Ascending aorta (tissue), 2 donors: ENCODE measurements around the gene CCDC169. TPM values are rescaled to one million over a fixed set of nuclear protein-coding genes. Genes with fewer than 3 reads are reported as not detected.

Experiments
- DNase-seq, 2 donors: peaks; one replicate each; pipeline ENCODE4 v3.0.0-alpha.2; 2019; ENCODE audit warnings: low spot score in 2 of 2
- H3K27ac ChIP-seq, 2 donors: fragments of 200-600 bp; sonication (generic); one replicate each; pipeline ENCODE4 v1.5.1; 2016 to 2017; ENCODE audit warnings: mild to moderate bottlenecking in 1 of 2
- H3K27me3 ChIP-seq: fragments of 200-600 bp; sonication (generic); one replicate; pipeline ENCODE4 v1.5.1; 2017
- H3K36me3 ChIP-seq, 2 donors: fragments of 200-600 bp; sonication (generic); one replicate each; pipeline ENCODE4 v1.5.1; 2016
- H3K4me1 ChIP-seq, 2 donors: fragments of 200-600 bp; sonication (generic); one replicate each; pipeline ENCODE4 v1.5.1; 2016 to 2017; ENCODE audit warnings: mild to moderate bottlenecking in 1 of 2
- H3K4me3 ChIP-seq, 2 donors: fragments of 200-600 bp; sonication (generic); one replicate each; pipeline ENCODE4 v1.5.1; 2016 to 2017; ENCODE audit warnings: mild to moderate bottlenecking in 1 of 2
- H3K9me3 ChIP-seq, 2 donors: fragments of 200-600 bp; sonication (generic); one replicate each; pipeline ENCODE4 v1.5.1; 2016
- intact Hi-C: fragments of 100-400 bp; cut with DNase I; formaldehyde crosslinking; loops from one replicate; pipeline ENCODE4 v1.15.1; 2023
- total RNA-seq: library from RNA; depleted of rRNA; stranded (reverse); fragments of >200 nt; gene quantifications from one replicate; pipeline ENCODE4 v1.1.0, GENCODE V29; 2016
- TF ChIP-seq, protein P1 (sequence below), 3 experiments: fragments of 200-600 bp in 2 of 3; fragments of 450-650 bp in 1 of 3; sonication (generic) in 2 of 3; IDR thresholded peaks; one replicate each; pipeline ENCODE4 v1.5.1; 2016 to 2019; ENCODE audit warnings: antibody characterized with exemption in 3 of 3, mild to moderate bottlenecking in 1 of 3, moderate library complexity in 1 of 3

Gene CCDC169
- total RNA-seq, 1 donor from 2014 or later: 4.7 TPM

DNA sequence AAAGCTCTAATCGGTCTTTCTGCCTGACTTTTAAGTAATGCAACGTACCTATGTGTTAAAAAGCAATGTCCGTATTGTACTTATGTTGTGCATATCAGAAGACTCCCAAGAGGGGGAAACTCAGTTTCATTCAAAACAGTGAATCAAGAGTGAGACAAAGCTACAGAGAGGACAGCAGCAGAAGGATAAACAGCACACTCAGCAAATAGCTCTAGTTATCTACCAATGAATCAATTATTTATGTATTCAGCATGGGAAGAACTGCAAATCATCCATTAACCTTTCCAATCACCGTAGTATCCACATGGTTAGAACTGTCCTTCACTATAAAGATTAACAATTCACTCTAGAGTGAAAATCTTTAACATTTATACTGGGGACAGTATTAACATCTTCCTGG lies 46.6 kb downstream of the CCDC169 start:
- Histone ChIP-seq H3K27ac (no peak overlapping the region), H3K27me3 (no peaks in the 10 kb centered on the region), H3K4me1 (no peaks in the 10 kb centered on the region), H3K36me3 (no peaks in the 10 kb centered on the region), H3K4me3 (no peak overlapping the region), H3K9me3 (no peaks in the 10 kb centered on the region)
- intact Hi-C loops: no loop called here
- no peak for DNase-seq
- TF ChIP-seq, protein P1, sequence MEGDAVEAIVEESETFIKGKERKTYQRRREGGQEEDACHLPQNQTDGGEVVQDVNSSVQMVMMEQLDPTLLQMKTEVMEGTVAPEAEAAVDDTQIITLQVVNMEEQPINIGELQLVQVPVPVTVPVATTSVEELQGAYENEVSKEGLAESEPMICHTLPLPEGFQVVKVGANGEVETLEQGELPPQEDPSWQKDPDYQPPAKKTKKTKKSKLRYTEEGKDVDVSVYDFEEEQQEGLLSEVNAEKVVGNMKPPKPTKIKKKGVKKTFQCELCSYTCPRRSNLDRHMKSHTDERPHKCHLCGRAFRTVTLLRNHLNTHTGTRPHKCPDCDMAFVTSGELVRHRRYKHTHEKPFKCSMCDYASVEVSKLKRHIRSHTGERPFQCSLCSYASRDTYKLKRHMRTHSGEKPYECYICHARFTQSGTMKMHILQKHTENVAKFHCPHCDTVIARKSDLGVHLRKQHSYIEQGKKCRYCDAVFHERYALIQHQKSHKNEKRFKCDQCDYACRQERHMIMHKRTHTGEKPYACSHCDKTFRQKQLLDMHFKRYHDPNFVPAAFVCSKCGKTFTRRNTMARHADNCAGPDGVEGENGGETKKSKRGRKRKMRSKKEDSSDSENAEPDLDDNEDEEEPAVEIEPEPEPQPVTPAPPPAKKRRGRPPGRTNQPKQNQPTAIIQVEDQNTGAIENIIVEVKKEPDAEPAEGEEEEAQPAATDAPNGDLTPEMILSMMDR (IDR thresholded peaks at IDR 0.05): no peak

DNA sequence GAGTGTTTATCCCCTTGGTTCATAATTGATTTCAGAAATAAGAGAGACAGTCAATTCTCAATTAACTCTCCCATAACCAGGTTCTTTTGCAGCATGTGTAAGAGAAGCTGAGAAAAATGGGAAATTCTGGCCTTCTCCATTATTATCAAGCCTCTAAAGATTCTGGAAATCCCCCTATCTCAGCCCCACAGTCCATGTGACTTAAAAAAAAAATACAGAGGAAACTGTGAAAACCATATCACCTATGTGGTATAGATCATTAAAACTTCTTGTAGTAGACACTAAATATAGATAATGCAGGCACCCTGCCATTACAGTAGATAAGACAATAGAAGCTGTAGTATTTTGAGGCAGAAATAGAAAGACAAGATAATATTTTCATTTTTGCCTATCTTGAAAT lies 48.9 kb downstream of the CCDC169 start:
- Histone ChIP-seq H3K27me3 (no peaks in the 10 kb centered on the region), H3K27ac (no peak overlapping the region), H3K9me3 (no peaks in the 10 kb centered on the region), H3K4me3 (no peak overlapping the region), H3K4me1 (no peaks in the 10 kb centered on the region), H3K36me3 (no peaks in the 10 kb centered on the region)
- intact Hi-C loops: no loop called here
- TF ChIP-seq, protein P1 (IDR thresholded peaks at IDR 0.05): no peak
- DNase-seq: no peak

GRCh38 chr13:36244990-36245389 lies 52.6 kb downstream of the CCDC169 start:
- TF ChIP-seq, protein P1 (IDR thresholded peaks at IDR 0.05): no peak
- Histone ChIP-seq H3K27ac (no peak overlapping the region), H3K4me3 (no peak overlapping the region), H3K4me1 (no peaks in the 10 kb centered on the region), H3K36me3 (no peaks in the 10 kb centered on the region), H3K27me3 (no peaks in the 10 kb centered on the region), H3K9me3 (no peaks in the 10 kb centered on the region)
- DNase-seq: no peak
- intact Hi-C loops: no loop called here

DNA sequence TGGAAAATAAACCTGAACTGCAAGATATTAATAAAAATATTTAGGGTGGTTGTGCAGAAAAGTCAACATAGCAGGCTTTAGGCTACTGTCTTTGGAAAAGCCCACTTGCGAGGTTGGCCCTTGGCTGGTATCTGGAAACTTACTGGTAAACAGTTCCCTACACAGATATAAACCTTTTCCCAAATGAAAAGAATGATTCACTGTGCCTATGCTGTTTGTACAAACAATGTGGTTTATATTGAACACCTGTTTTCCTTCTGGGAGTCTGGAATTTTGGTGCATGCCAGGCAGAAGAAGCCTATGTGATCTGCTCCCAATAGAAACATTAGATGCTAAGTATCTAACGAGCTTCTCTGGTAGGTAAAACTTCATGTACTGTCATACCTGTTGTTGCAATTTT lies 53.5 kb downstream of the CCDC169 start:
- Histone ChIP-seq H3K27me3 (no peaks in the 10 kb centered on the region), H3K36me3 (no peaks in the 10 kb centered on the region), H3K27ac (no peak overlapping the region), H3K4me1 (no peaks in the 10 kb centered on the region), H3K9me3 (no peaks in the 10 kb centered on the region), H3K4me3 (no peak overlapping the region)
- intact Hi-C loops: no loop called here
- TF ChIP-seq, protein P1 (IDR thresholded peaks at IDR 0.05): no peak
- no peak for DNase-seq

GRCh38 chr13:36242761-36243160 lies 54.9 kb downstream of the CCDC169 start:
- intact Hi-C loops: no loop called here
- H3K36me3 ChIP-seq: no peaks in the 10 kb centered on the region
- H3K4me1 ChIP-seq: no peaks in the 10 kb centered on the region
- no peak overlapping the region for H3K27ac ChIP-seq
- no peak overlapping the region for H3K4me3 ChIP-seq
- TF ChIP-seq, protein P1 (IDR thresholded peaks at IDR 0.05): no peak
- no peaks in the 10 kb centered on the region for H3K27me3 ChIP-seq
- no peak for DNase-seq
- no peaks in the 10 kb centered on the region for H3K9me3 ChIP-seq

DNA sequence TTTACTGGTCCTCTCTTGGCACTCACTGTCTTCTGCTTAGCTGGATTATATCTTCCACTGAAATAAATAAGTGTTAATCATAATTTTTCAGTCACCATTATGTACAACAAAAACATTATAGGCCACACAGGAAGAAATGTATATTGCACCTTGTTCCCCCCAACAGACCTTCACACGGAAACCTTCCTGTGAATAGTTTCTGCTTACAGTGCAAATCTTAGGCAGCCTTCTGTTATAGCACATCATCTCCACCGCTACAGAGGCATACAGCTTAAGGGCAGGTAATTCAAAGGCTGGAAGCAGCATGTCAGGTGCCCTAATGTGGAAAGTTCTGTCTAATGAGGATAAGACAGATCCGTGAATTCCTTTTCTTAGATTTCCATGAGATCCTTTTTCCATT lies 66.4 kb downstream of the CCDC169 start:
- Histone ChIP-seq H3K36me3 (no peaks in the 10 kb centered on the region), H3K27me3 (no peaks in the 10 kb centered on the region), H3K9me3 (peaks cover 0 to 5% of the 10 kb centered on the region in 2 donors), H3K27ac (no peak overlapping the region), H3K4me3 (no peak overlapping the region), H3K4me1 (no peaks in the 10 kb centered on the region)
- TF ChIP-seq, protein P1 (IDR thresholded peaks at IDR 0.05): no peak
- DNase-seq: no peak
- intact Hi-C loops: no loop called here
